ENCODE results near the gene XIRP2.

The XIRP2 gene

GRCh38 chr2:167298017-167298416 is 409.7 kb downstream of the XIRP2 start:
- H3K4me1 ChIP-seq (ENCODE audit: control insufficient read depth in 1 of 2, insufficient read depth in 1 of 2, low read depth in 1 of 2, low read length in 1 of 2): peaks cover 15 to 19% of the 10 kb centered on the region in 2 experiments
- H3K27ac ChIP-seq: no peak overlapping the region
- no peak overlapping the region for H3K4me3 ChIP-seq (ENCODE audit: low read depth in 1 of 2, low read length in 1 of 2)
- TF ChIP-seq, protein P1, sequence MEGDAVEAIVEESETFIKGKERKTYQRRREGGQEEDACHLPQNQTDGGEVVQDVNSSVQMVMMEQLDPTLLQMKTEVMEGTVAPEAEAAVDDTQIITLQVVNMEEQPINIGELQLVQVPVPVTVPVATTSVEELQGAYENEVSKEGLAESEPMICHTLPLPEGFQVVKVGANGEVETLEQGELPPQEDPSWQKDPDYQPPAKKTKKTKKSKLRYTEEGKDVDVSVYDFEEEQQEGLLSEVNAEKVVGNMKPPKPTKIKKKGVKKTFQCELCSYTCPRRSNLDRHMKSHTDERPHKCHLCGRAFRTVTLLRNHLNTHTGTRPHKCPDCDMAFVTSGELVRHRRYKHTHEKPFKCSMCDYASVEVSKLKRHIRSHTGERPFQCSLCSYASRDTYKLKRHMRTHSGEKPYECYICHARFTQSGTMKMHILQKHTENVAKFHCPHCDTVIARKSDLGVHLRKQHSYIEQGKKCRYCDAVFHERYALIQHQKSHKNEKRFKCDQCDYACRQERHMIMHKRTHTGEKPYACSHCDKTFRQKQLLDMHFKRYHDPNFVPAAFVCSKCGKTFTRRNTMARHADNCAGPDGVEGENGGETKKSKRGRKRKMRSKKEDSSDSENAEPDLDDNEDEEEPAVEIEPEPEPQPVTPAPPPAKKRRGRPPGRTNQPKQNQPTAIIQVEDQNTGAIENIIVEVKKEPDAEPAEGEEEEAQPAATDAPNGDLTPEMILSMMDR (IDR thresholded peaks at IDR 0.05): no peak
- peaks cover 44% of the 10 kb centered on the region for H3K27me3 ChIP-seq
- no peaks in the 10 kb centered on the region for H3K36me3 ChIP-seq
- H3K9me3 ChIP-seq: no peaks in the 10 kb centered on the region

All from neutrophil (primary cell).